ENCODE results near the gene PROM1. TPM values are rescaled to one million over a fixed set of nuclear protein-coding genes. Genes with fewer than 3 reads are reported as not detected.

Gene PROM1
- total RNA-seq, 1 experiment from 2014 or later = 196 TPM

- Histone ChIP-seq H3K4me3 (ENCODE audit: low read depth, low read length) (no peak overlapping the region), H3K36me3 (ENCODE audit: control insufficient read depth, insufficient read depth, low read length) (no peaks in the 10 kb centered on the region), H3K9me3 (no peaks in the 10 kb centered on the region), H3K4me1 (peaks cover 12% of the 10 kb centered on the region), H3K27me3 (replicated peaks; ENCODE audit: control insufficient read depth, insufficient read depth, low read length) (no peaks in the 10 kb centered on the region)
- Mint-ChIP-seq H3K9me3 (ENCODE audit: unreplicated experiment) (no peaks in the 10 kb centered on the region), H3K27ac (ENCODE audit: unreplicated experiment) (no peak overlapping the region), H3K27me3 (ENCODE audit: insufficient read depth, unreplicated experiment) (no peaks in the 10 kb centered on the region), H3K4me3 (ENCODE audit: unreplicated experiment) (no peak overlapping the region), H3K36me3 (ENCODE audit: insufficient read depth, unreplicated experiment) (no peaks in the 10 kb centered on the region), H3K4me1 (ENCODE audit: low read depth, unreplicated experiment) (peaks cover 7% of the 10 kb centered on the region)
- DNase-seq = peak in 1 of 2 experiments; percentile 24
- ChIA-PET POLR2A (no interaction called here), CTCF (no interaction called here)
- TF ChIP-seq, protein P1, sequence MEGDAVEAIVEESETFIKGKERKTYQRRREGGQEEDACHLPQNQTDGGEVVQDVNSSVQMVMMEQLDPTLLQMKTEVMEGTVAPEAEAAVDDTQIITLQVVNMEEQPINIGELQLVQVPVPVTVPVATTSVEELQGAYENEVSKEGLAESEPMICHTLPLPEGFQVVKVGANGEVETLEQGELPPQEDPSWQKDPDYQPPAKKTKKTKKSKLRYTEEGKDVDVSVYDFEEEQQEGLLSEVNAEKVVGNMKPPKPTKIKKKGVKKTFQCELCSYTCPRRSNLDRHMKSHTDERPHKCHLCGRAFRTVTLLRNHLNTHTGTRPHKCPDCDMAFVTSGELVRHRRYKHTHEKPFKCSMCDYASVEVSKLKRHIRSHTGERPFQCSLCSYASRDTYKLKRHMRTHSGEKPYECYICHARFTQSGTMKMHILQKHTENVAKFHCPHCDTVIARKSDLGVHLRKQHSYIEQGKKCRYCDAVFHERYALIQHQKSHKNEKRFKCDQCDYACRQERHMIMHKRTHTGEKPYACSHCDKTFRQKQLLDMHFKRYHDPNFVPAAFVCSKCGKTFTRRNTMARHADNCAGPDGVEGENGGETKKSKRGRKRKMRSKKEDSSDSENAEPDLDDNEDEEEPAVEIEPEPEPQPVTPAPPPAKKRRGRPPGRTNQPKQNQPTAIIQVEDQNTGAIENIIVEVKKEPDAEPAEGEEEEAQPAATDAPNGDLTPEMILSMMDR (IDR thresholded peaks at IDR 0.05; ENCODE audit: insufficient read depth in 1 of 2, low read depth in 1 of 2, low read length in 1 of 2, severe bottlenecking in 1 of 2, unreplicated experiment in 1 of 2) = no peak
- no TSS peak for BruUV-seq (replicated peaks)
- intact Hi-C loops (cut with micrococcal nuclease; ENCODE audit: unreplicated experiment) = loop anchor here (2.0 kb wide), 2 partner anchors 17 to 21 kb away; no protein-coding TSS in a partner anchor
Measured at GRCh38 chr4:16111533-16111932, 27.7 kb upstream of the PROM1 start.

- no peak for DNase-seq
- Histone ChIP-seq H3K27me3 (replicated peaks; ENCODE audit: control insufficient read depth, insufficient read depth, low read length) (no peaks in the 10 kb centered on the region), H3K9me3 (no peaks in the 10 kb centered on the region), H3K4me1 (peaks cover 12% of the 10 kb centered on the region), H3K36me3 (ENCODE audit: control insufficient read depth, insufficient read depth, low read length) (no peaks in the 10 kb centered on the region), H3K4me3 (ENCODE audit: low read depth, low read length) (no peak overlapping the region)
- CTCF ChIA-PET = no interaction called here
- POLR2A ChIA-PET = no interaction called here
- Mint-ChIP-seq H3K9me3 (ENCODE audit: unreplicated experiment) (no peaks in the 10 kb centered on the region), H3K4me3 (ENCODE audit: unreplicated experiment) (no peak overlapping the region), H3K27me3 (ENCODE audit: insufficient read depth, unreplicated experiment) (no peaks in the 10 kb centered on the region), H3K4me1 (ENCODE audit: low read depth, unreplicated experiment) (peaks cover 7% of the 10 kb centered on the region), H3K36me3 (ENCODE audit: insufficient read depth, unreplicated experiment) (no peaks in the 10 kb centered on the region), H3K27ac (ENCODE audit: unreplicated experiment) (no peak overlapping the region)
- TF ChIP-seq, protein P1 (IDR thresholded peaks at IDR 0.05; ENCODE audit: insufficient read depth in 1 of 2, low read depth in 1 of 2, low read length in 1 of 2, severe bottlenecking in 1 of 2, unreplicated experiment in 1 of 2) = no peak
- no TSS peak for BruUV-seq (replicated peaks)
- intact Hi-C loops (cut with micrococcal nuclease; ENCODE audit: unreplicated experiment) = loop anchor here (2.0 kb wide), 2 partner anchors 18 to 20 kb away; no protein-coding TSS in a partner anchor
Measured at GRCh38 chr4:16110661-16111290, 27.0 kb upstream of the PROM1 start.

GRCh38 chr4:16110199-16110598, 26.4 kb upstream of the PROM1 start:
- POLR2A ChIA-PET = no interaction called here
- no peak for DNase-seq
- Mint-ChIP-seq H3K27ac (ENCODE audit: unreplicated experiment) (no peak overlapping the region), H3K4me3 (ENCODE audit: unreplicated experiment) (no peak overlapping the region), H3K9me3 (ENCODE audit: unreplicated experiment) (no peaks in the 10 kb centered on the region), H3K27me3 (ENCODE audit: insufficient read depth, unreplicated experiment) (no peaks in the 10 kb centered on the region), H3K36me3 (ENCODE audit: insufficient read depth, unreplicated experiment) (no peaks in the 10 kb centered on the region), H3K4me1 (ENCODE audit: low read depth, unreplicated experiment) (peaks cover 7% of the 10 kb centered on the region)
- Histone ChIP-seq H3K9me3 (no peaks in the 10 kb centered on the region), H3K4me3 (ENCODE audit: low read depth, low read length) (no peak overlapping the region), H3K27me3 (replicated peaks; ENCODE audit: control insufficient read depth, insufficient read depth, low read length) (no peaks in the 10 kb centered on the region), H3K4me1 (peaks cover 12% of the 10 kb centered on the region), H3K36me3 (ENCODE audit: control insufficient read depth, insufficient read depth, low read length) (no peaks in the 10 kb centered on the region)
- BruUV-seq (replicated peaks) = no TSS peak
- intact Hi-C loops (cut with micrococcal nuclease; ENCODE audit: unreplicated experiment) = loop anchor here (2.0 kb wide), 2 partner anchors 19 kb away; no protein-coding TSS in a partner anchor
- TF ChIP-seq, protein P1 (IDR thresholded peaks at IDR 0.05; ENCODE audit: insufficient read depth in 1 of 2, low read depth in 1 of 2, low read length in 1 of 2, severe bottlenecking in 1 of 2, unreplicated experiment in 1 of 2) = no peak
- CTCF ChIA-PET = no interaction called here
